NCI-H1694 treated with DMSO at 0.1 percent for 48 hours (cell line): Measurements from ENCODE around the gene TSFM.

Experiments used
- DNase-seq: peaks from one replicate; lab custom pipeline; 2025; lab: John Stamatoyannopoulos, UW

Gene TSFM

DNA sequence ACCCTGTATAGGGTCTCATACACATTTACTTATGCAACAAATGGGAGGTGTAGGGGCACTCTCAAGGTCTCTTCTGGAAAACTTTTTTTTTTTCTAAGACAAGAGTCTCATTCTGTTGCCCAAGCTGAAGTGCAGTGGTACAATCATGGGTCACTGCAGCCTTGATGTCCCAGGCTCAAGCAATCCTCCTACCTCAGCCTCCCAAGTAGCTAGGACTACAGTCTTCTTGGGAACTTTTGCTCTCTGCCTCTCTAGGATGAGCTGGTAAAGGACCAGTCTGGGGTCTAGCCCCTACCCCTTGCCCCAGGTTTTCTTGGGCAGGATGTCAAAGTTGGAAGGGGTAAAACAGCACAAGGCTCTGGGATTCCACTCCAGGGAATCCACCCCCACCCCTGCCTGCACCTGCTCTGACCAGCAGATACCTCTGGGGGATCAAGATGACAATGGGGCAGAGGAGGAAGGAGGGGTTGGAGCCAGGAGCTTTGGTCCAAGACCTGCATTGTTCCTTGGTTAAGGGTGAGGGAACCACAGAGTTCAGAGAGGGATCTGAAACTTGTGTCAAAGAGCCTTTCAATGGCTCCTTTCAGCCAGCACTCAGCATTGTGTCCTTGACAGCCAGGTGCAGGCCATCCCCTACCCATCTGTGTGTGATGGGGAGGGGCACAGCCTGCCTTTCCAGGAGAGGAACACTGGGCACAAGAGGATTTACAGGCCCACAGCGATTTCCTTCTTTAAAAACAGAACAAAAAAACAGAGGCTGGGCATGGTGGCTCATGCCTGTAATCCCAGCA is 51.7 kb downstream of the TSFM start:
- DNase-seq = no peak

DNA sequence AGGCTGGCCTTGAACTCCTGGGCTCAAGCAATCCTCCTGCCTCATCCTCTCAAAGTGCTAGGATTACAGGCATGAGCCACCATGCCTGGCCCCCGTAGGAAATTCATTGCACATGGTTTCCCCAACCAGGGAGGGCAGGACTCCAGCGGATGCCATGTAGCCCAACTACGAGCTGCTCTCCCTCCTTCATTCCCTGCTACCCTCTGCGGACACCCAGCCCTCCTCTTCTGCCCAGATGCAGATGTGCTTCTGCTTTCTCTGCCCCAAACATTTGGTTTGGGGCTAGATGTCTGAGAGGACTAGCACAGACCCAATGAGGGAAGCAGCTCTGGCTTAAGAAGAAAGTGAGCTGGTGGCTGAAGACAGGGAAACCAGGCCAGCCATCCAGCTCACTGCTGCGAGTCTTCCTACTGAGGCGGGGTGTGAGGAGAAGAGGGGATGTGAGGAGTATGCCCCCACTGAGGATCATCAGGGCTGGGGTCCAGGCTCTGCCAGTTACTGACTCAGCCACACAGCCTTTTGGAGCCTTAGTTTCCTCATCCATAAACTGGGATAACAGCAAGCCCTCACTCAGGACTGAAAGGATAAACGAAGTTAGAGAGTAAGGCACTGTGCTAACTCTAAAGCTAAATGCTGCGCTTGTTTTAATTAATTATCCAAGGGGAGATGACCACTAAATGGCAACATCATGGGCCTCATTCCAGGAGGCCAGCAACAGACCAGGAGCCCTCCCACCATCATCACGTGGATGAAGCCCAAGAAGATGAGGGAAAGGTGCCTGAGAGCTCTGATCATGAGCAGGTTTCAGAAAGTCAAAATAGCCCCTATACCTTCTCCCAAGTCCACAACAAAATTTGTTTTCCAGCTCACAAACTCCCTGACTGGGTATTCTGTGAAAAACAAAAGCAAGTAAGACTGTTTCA is 53.0 kb downstream of the TSFM start:
- no peak for DNase-seq

DNA sequence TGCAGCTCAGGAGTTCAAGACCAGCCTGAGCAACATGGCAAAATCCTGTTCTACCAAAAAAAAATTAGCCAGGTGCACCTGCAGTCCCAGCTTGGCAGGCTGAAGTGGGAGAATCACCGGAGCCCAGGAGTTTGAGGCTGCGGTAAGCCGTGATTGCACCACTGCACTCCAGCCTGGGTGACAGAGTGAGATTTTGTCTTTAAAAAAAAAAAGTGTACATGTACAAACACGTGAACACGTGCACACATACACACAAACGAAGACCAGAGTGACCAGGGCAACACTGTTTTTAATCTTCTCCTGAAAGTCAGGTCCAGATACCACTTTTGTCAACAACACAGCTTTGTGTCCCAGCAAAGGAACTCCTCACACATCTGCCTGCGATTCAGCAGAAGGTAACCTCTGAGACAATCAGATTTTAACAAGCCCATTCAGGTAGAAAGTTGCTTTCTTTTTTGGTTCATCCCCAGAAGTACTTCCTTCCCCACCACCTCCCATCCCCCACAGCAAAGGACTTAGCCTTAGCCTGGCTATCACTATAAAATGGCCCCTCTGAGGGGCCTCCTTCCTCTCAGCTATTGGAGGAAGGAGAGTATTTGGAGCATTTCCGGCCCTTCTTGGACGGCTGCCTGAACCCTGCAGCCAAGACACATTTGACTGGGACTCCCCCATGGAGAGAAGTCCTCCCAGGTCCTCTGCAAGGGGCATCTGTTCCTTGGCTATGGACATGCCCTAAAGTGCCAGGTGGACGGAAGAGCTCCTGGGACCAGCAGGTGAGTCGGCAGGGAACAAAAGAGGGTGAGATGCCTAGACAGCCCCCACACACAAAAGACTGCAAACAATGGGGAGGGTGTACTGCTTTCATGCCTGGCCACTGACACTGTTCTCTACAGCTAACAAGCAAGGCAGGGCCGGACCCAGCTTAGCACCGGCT is 54.1 kb downstream of the TSFM start:
- DNase-seq = no peak

DNA sequence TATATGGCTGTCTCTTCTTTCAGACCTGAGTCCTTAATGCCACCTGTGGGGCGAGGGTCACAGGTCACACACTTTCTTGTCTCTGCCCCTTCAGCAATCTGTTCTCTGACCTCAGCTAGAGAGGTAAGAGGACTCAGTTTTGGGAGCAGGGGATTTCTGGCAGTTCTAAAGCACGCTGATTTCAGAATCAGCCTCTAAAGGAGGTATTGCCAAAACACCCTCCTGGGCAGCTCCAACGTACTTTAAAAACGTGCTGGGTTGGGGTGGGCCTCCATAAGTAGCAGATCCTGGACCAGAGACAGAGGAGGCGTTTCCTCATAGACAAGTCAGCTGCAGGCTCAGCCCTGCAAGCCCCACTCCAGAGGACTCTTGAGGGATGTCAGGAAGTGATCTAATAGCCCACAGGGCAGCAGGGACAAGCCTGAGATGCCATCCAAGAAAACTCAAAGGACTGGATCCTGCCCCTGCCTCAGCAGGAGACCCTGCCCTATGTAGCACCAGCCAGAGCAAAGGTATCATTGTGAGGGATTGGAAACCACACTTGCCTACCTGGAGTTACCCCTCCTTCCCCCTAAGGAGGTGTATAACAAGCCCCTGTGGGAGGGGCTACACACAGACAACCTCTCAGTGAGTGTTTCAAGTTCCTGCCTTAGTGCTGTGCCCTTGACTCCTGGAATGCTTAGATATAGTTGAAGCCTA is 55.4 kb downstream of the TSFM start:
- DNase-seq = no peak

DNA sequence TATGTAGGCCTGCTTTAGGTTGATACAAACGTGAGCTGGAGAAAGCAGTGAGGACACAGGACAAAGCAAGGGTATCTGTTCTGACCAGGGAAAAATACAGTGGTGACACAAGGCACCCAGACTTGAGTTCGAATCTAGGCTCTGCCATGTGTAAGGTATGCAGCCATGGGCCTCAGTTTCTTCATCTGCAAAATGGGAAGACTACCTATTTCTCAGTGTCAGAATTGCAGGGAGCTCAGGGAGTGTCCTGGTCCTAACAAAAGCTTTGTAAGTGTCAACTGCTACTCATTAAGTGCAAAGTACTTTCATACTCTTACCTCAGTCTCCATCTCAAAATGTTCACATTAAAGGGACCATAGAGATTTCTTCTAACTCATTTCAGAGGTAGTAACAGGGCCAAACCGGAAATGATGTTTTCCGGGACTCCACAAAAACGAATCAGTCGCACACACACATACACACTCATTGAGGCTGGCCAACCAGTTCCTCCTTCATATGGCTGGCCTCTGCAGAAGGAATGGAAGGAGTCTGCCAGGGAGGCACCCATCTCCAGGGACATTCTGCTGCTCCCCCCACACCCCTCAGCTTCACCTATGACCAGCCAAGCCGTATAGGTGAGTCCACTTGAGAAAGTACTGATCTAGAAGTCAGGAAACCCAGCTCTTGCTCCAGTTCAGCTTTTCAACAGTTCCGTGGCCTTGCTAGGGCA is 56.2 kb downstream of the TSFM start:
- no peak for DNase-seq

DNA sequence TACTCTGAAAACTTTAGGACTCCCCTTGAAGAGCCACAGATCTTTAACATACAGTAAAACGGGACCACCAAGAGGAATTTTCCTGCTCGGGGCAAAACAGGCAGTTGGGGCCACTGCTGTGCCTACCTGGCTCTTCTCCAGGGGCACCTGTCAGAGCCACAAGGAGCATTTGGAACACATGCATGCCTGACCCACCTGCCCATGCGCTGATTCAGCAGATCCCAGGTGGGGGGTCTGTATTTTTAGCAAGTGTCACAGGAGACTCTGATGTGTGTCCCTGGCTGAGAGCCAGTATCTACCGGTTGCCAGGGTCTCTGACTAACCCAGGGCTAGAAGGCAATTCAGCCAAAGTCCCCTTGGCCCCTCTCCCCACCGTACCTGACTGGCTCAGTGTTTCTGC is 57.4 kb downstream of the TSFM start:
- no peak for DNase-seq

DNA sequence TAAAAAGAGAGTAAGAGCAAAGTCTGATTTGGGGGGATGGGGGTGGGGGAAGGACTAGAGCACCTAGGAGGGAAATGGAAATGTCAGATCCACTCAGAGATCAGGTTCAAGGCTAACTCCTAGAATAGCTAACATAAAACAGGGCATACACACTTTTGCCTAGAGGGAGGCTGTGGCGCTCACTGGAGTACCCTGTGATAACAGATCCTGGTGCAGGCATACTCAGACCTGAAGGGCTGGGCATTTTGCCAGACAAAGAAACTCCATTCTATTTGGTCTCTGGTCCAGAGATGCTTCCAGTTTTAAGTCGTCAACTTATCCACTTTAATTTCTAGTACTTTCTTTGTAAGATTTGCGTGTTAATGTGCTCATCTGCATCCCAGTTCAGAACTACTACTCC is 58.1 kb downstream of the TSFM start:
- DNase-seq = no peak

DNA sequence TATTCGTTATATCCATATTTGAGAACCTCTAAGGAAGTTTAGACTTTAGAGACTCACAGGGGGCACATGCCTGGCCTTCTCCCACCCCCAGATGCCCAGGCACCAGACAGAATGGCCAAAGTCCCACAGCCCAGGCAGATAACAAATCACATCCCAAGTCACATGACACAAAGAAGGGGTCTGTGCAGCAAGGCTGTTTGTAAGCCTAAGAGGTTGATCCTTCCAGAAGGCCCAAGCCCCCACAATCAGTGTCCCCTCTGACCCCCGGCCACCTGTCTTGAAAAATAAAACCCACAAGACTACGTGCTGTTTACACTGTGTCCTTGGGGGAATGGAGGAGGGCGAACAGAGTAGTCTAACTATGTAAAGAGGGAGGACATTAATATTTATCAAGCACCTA is 58.9 kb downstream of the TSFM start:
- no peak for DNase-seq

DNA sequence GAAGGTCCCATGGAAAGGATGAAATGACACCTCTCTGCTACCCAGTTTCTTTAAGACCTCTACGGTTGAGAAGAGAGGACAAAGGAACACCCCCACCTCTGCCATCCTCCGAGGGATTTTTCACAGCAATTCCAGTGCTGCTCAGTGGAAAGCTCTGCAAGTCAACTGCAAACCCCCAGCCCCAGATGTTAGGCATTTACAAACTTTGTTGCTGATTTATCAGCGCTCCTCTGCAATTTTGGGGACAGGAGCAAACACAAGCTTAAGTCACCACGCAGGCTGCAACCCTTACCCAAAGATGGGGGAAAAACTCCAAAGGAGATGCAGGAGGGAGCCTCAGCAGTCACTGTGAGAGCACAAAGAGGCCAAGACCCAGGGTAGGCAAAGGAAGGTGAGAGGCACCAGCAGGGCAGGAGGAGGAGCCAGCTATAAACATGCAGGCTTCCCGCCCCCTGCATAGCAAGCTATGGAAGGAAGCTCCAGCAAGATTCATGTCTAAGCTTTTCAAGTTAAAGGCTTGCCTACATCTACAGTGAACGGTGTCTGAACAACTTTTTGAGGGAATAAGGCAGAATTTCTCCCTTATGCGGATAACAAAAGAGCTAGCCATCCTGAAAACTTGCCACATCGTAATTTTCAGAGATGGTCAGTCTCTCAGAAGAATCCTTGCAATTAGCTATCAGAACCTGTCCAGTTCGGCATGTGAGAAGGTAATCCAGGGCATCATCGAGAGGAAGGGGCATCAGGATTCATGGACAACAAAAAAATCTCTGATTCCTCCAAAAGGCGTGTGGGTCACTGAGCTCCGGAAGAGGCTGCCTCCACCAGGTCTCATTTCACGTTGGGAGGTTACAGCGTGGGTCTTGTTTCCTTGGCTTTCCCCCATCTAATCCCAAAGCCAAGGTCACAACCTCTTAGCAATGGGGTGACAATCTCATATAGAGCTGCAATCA is 60.0 kb downstream of the TSFM start:
- DNase-seq = no peak

DNA sequence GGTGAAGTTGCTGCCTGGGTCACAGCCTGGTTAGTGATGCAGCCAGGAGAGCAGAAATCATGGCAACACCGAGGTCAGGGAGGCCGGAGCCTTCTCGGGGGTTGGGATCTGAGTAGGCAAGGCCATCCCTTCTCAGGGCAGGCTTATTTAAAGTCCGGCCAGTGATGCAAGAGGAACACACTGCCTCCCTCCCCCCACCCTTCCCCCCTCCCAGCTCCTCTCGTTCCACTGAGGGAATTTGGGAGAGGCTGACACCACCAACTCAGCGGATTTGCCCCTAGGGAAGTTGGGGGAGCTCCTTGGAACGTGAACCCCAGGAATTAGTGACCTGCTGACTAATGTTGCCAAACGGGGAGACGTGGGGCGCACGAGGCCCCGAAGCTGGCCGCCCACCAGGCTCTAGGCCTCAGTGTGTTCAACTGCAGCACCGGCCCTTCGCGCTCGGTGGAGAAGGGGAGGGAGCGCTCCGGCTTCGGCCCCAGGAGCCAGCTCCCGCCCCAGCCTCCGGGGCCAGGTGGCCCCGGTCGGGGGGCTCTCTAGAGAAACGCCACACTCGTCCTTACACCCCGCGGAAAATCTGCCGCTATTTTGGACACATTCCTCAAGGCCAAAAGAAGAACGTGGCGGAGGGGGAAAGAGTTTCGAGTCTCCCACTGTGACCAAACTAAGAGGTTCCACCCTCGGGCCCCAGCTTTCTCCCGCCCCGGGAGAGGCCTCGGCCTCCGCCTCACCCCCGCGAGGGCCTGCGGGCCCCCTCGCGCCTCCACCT is 62.3 kb downstream of the TSFM start:
- no peak for DNase-seq

DNA sequence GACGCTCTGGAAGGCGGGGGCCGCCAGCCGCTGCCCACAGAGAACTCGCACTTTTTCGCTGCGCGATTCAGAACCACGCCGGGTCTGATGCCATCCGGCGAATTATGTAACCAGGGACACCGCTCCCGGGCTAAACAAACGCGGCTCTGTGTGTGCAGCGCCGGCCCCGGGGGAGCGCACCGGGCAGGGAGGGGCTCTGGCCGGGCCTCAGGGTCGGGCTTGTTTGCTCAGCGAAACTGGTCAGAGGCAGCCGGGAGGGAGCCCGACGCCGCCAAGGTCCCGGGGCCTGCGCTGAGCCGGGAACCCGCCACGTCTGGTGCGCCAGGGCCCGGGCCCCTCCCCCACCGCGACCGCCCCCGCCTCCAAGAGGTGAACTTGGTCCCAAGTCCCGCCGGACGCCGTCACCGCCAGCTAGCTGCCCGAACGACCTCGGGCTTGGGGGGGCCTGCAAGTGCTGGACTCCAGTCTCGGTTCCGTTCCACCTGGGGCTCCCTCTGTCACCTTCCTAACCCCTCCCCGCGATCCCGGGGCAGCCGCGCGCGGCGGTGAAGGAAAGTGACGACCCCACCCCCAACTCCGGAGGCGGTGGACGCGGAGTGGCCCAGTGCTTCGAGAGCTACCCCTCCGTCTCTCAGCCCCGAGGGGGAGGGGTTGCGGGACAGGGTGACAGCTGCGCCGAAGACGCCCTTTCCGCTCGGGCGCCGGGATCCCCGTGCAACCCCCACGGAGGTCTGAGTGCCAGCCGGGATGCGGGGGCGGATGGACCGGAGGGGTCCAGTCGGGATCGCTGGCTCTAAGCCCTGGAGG is 63.1 kb downstream of the TSFM start:
- no peak for DNase-seq

DNA sequence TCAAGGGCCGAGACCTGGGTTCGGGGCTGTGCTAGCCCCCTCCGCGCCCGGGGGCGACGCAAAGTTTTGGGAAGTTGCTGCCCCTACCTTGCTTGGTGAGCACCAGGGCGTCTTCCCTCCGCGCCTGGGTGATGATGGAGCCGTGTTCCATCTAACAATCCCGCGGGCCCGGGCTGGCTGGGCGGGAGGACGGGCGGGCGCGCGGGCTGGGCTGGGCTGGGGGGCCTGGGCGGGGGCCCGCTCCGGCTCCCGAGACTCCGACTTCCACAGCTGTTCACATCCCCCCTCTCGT is 63.6 kb downstream of the TSFM start:
- no peak for DNase-seq

DNA sequence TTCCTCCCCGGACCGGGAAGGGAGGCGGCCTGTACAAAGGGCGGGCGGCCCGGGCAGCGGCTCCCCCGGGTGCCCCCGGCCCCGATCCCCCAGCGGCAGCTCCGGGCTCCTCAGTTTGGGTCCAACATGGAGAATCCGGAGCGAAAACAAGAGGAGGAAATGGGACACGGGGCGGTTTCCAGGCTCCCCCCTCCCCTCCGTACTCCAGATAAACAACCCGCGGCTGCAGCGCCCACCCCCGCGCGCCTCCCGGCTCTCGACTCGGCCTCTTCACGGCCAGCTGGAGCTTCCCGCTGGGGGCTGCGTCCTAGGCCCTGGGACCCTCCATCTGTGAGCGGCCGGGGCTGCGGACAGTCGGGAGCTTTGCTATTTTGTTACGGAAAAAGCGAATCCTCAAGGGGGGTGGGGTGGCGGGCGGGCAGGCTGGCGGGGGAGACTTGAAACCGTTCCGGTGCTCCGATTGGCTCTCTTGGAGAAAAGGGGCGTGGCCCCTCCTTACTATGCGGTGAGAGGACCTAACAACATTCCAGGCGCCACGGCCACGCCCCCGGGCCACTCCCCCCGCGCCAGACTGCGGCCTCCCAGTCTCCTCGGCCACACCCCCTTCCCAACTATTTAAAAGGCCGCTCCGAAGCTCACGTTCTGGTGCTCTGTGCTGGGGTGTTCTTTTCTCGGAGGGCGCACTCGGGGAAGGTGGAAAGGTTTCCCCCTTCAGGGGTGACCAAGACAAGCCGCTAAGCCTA is 64.2 kb downstream of the TSFM start, which contains the start of gene CTDSP2:
TSS of gene CTDSP2 (minus strand) at position 153 of the 743 bp plus-strand sequence. CDS start 294 bp downstream, outside the sequence.
- peak; percentile 94 for DNase-seq
